Measurements from ENCODE around the gene ALOX5AP. TPM values are rescaled to one million over a fixed set of nuclear protein-coding genes. Genes with fewer than 3 reads are reported as not detected.

ALOX5AP gene
- total RNA-seq (ENCODE audit: low replicate concordance) = 0.31 TPM in 1 of 2 replicates, not detected in the other
- long read RNA-seq, partial matches to known transcripts = 1 of 1 reads
- long read RNA-seq, other reads (novel, unspliced or antisense) = 0 of 1 reads

GRCh38 chr13:30735025-30735871, at the start of gene ALOX5AP:
ALOX5AP (plus strand) TSS chr13:30735543; CDS start chr13:30735606, 63 bp downstream.
- TF ChIP-seq, protein P1, sequence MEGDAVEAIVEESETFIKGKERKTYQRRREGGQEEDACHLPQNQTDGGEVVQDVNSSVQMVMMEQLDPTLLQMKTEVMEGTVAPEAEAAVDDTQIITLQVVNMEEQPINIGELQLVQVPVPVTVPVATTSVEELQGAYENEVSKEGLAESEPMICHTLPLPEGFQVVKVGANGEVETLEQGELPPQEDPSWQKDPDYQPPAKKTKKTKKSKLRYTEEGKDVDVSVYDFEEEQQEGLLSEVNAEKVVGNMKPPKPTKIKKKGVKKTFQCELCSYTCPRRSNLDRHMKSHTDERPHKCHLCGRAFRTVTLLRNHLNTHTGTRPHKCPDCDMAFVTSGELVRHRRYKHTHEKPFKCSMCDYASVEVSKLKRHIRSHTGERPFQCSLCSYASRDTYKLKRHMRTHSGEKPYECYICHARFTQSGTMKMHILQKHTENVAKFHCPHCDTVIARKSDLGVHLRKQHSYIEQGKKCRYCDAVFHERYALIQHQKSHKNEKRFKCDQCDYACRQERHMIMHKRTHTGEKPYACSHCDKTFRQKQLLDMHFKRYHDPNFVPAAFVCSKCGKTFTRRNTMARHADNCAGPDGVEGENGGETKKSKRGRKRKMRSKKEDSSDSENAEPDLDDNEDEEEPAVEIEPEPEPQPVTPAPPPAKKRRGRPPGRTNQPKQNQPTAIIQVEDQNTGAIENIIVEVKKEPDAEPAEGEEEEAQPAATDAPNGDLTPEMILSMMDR (conservative IDR thresholded peaks at IDR 0.05) = no peak
- H3K36me3 Mint-ChIP-seq = no peaks in the 10 kb centered on the region
- H3K4me3 Mint-ChIP-seq = no peak within 1 kb of the TSS
- peaks cover 54% of the 10 kb centered on the region for H3K27me3 Mint-ChIP-seq
- no peak within 1 kb of the TSS for H3K27ac Mint-ChIP-seq
- H3K9me3 Mint-ChIP-seq = no peaks in the 10 kb centered on the region
- DNase-seq (ENCODE audit: extremely low spot score, unreplicated experiment) = no peak
- peaks cover 37% of the 10 kb centered on the region for H3K4me1 Mint-ChIP-seq (ENCODE audit: unreplicated experiment)

DNA sequence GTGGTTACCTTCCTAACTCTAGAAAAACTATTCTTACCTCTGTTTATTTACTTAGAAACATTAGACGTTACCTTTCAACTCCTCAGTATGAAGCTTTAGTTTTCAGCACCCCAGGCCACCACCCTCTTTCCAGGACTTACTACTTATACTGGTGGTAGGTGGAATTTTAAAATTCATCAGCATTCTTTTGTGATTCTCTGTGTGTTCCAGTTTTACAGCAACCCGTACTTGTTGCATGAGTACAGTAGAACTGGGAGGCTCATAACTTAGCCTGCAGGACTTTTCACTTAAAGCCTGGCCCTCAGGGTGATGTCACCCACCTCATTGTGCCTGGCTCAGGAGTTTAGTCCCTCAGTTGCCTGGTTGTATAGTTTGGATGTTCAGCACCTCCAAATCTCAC, 49.4 kb upstream of the ALOX5AP start:
- Mint-ChIP-seq H3K36me3 (no peaks in the 10 kb centered on the region), H3K27me3 (no peaks in the 10 kb centered on the region), H3K4me3 (no peak overlapping the region), H3K27ac (no peak overlapping the region), H3K9me3 (no peaks in the 10 kb centered on the region), H3K4me1 (ENCODE audit: unreplicated experiment) (peaks cover 26% of the 10 kb centered on the region)
- TF ChIP-seq, protein P1 (conservative IDR thresholded peaks at IDR 0.05) = no peak
- no peak for DNase-seq (ENCODE audit: extremely low spot score, unreplicated experiment)

- Mint-ChIP-seq H3K9me3 (no peaks in the 10 kb centered on the region), H3K27ac (no peak overlapping the region), H3K36me3 (no peaks in the 10 kb centered on the region), H3K4me1 (ENCODE audit: unreplicated experiment) (peaks cover 12% of the 10 kb centered on the region), H3K27me3 (no peaks in the 10 kb centered on the region), H3K4me3 (no peak overlapping the region)
- no peak for DNase-seq (ENCODE audit: extremely low spot score, unreplicated experiment)
- TF ChIP-seq, protein P1 (conservative IDR thresholded peaks at IDR 0.05) = no peak
These were observed 47.7 kb upstream of the ALOX5AP start for GRCh38 chr13:30687601-30688000.

DNA sequence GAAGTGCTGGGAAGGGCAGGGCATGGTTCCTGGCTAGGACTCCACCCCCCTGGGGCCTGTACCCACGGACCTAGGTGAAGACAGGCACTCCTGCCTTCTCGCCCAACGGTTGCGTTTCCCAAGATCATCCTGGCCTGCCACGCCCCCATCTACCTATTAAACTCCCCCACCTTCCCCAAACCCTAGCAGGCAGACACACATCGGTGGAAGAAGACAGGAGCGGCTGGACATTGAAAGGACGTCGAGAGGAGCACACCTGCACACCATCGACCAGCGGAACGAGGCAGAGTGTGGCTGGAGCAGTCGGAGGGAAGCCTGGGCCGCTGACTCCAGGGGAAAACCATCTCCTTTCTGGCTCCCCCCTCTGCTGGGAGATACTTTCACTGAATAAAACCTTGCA, 45.6 kb upstream of the ALOX5AP start:
- Mint-ChIP-seq H3K4me1 (ENCODE audit: unreplicated experiment) (peaks cover 15% of the 10 kb centered on the region), H3K9me3 (no peaks in the 10 kb centered on the region), H3K27ac (no peak overlapping the region), H3K27me3 (no peaks in the 10 kb centered on the region), H3K36me3 (no peaks in the 10 kb centered on the region), H3K4me3 (no peak overlapping the region)
- TF ChIP-seq, protein P1 (conservative IDR thresholded peaks at IDR 0.05) = no peak
- no peak for DNase-seq (ENCODE audit: extremely low spot score, unreplicated experiment)

- Mint-ChIP-seq H3K36me3 (no peaks in the 10 kb centered on the region), H3K27me3 (no peaks in the 10 kb centered on the region), H3K4me3 (no peak overlapping the region), H3K27ac (no peak overlapping the region), H3K9me3 (no peaks in the 10 kb centered on the region), H3K4me1 (ENCODE audit: unreplicated experiment) (peaks cover 16% of the 10 kb centered on the region)
- no peak for DNase-seq (ENCODE audit: extremely low spot score, unreplicated experiment)
- TF ChIP-seq, protein P1 (conservative IDR thresholded peaks at IDR 0.05) = no peak
These were observed 44.8 kb upstream of the ALOX5AP start for GRCh38 chr13:30690282-30691188.
